ENCODE measurements around the gene KPNA5. TPM values are rescaled to one million over a fixed set of nuclear protein-coding genes. Genes with fewer than 3 reads are reported as not detected.
"Not testable (repeated sequence)": the region's sequence is repeated elsewhere in the genome, so short reads cannot be mapped to it uniquely, and the experiment has no call there.

Gene KPNA5
- total RNA-seq, 1 donor from 2014 or later = 8.3 TPM

- Mint-ChIP-seq H3K4me1 (ENCODE audit: low read depth) (peaks cover 5% of the 10 kb centered on the region), H3K36me3 (ENCODE audit: low read depth) (peaks cover 13% of the 10 kb centered on the region), H3K27me3 (ENCODE audit: low read depth) (no peaks in the 10 kb centered on the region), H3K9me3 (ENCODE audit: low read depth) (no peaks in the 10 kb centered on the region), H3K27ac (ENCODE audit: unreplicated experiment) (no peak overlapping the region), H3K4me3 (ENCODE audit: unreplicated experiment) (no peak overlapping the region)
- no peak for DNase-seq (ENCODE audit: low spot score)
- no peak for TF ChIP-seq CTCF (IDR thresholded peaks at IDR 0.05)
Observed at GRCh38 chr6:116730513-116730912, 49.5 kb downstream of the KPNA5 start.

GRCh38 chr6:116737004-116737403, 56.0 kb downstream of the KPNA5 start:
- Mint-ChIP-seq H3K4me3 (ENCODE audit: unreplicated experiment) (no peak overlapping the region), H3K4me1 (ENCODE audit: low read depth) (peaks cover 5% of the 10 kb centered on the region), H3K27ac (ENCODE audit: unreplicated experiment) (no peak overlapping the region), H3K36me3 (ENCODE audit: low read depth) (peaks cover 21% of the 10 kb centered on the region), H3K27me3 (ENCODE audit: low read depth) (no peaks in the 10 kb centered on the region), H3K9me3 (ENCODE audit: low read depth) (peaks cover 24% of the 10 kb centered on the region)
- no peak for TF ChIP-seq CTCF (IDR thresholded peaks at IDR 0.05)
- DNase-seq (ENCODE audit: low spot score) = no peak

GRCh38 chr6:116740486-116740885, 59.5 kb downstream of the KPNA5 start:
- H3K27ac Mint-ChIP-seq (ENCODE audit: unreplicated experiment); DNase-seq (ENCODE audit: low spot score); H3K27me3 Mint-ChIP-seq (ENCODE audit: low read depth); H3K4me1 Mint-ChIP-seq (ENCODE audit: low read depth); H3K4me3 Mint-ChIP-seq (ENCODE audit: unreplicated experiment): not testable (repeated sequence)
- Mint-ChIP-seq H3K9me3 (ENCODE audit: low read depth) (peaks cover 31% of the 10 kb centered on the region), H3K36me3 (ENCODE audit: low read depth) (peaks cover 21% of the 10 kb centered on the region)

- no peak for DNase-seq (ENCODE audit: low spot score)
- no peak for TF ChIP-seq CTCF (IDR thresholded peaks at IDR 0.05)
- Mint-ChIP-seq H3K36me3 (ENCODE audit: low read depth) (peaks cover 16% of the 10 kb centered on the region), H3K4me1 (ENCODE audit: low read depth) (no peaks in the 10 kb centered on the region), H3K27ac (ENCODE audit: unreplicated experiment) (no peak overlapping the region), H3K4me3 (ENCODE audit: unreplicated experiment) (no peak overlapping the region), H3K27me3 (ENCODE audit: low read depth) (no peaks in the 10 kb centered on the region), H3K9me3 (ENCODE audit: low read depth) (peaks cover 28% of the 10 kb centered on the region)
Observed at GRCh38 chr6:116741571-116741970, 60.6 kb downstream of the KPNA5 start.

GRCh38 chr6:116745176-116745575, 64.2 kb downstream of the KPNA5 start:
- H3K27me3 Mint-ChIP-seq (ENCODE audit: low read depth) = peaks cover 2% of the 10 kb centered on the region
- no peak for TF ChIP-seq CTCF (IDR thresholded peaks at IDR 0.05)
- no peak overlapping the region for H3K4me3 Mint-ChIP-seq (ENCODE audit: unreplicated experiment)
- H3K36me3 Mint-ChIP-seq (ENCODE audit: low read depth) = peaks cover 1% of the 10 kb centered on the region
- no peaks in the 10 kb centered on the region for H3K4me1 Mint-ChIP-seq (ENCODE audit: low read depth)
- no peak overlapping the region for H3K27ac Mint-ChIP-seq (ENCODE audit: unreplicated experiment)
- H3K9me3 Mint-ChIP-seq (ENCODE audit: low read depth) = peaks cover 14% of the 10 kb centered on the region
- no peak for DNase-seq (ENCODE audit: low spot score)

GRCh38 chr6:116761779-116762178, 80.8 kb downstream of the KPNA5 start:
- Mint-ChIP-seq H3K4me1 (ENCODE audit: low read depth) (peaks cover 12% of the 10 kb centered on the region), H3K4me3 (ENCODE audit: unreplicated experiment) (no peak overlapping the region), H3K9me3 (ENCODE audit: low read depth) (no peaks in the 10 kb centered on the region), H3K36me3 (ENCODE audit: low read depth) (peaks cover 2% of the 10 kb centered on the region), H3K27me3 (ENCODE audit: low read depth) (peaks cover 46% of the 10 kb centered on the region), H3K27ac (ENCODE audit: unreplicated experiment) (no peak overlapping the region)
- TF ChIP-seq CTCF (IDR thresholded peaks at IDR 0.05) = no peak
- no peak for DNase-seq (ENCODE audit: low spot score)

Data from chondrocyte (in vitro differentiated cells).